BLaER1 (cell line): ENCODE data around the gene MAML1.

Source experiments
- H3K27ac ChIP-seq: shearing (Covaris generic); formaldehyde crosslinking; 2 replicates; pipeline ENCODE4 v1.8.1; 2022
- H3K27me3 ChIP-seq: shearing (Covaris generic); formaldehyde crosslinking; 2 replicates; pipeline ENCODE4 v1.8.1; 2022
- H3K36me3 ChIP-seq: shearing (Covaris generic); formaldehyde crosslinking; 2 replicates; pipeline ENCODE4 v1.8.1; 2022
- H3K4me1 ChIP-seq: shearing (Covaris generic); formaldehyde crosslinking; 2 replicates; pipeline ENCODE4 v1.8.1; 2022
- H3K4me2 ChIP-seq: shearing (Covaris generic); formaldehyde crosslinking; 2 replicates; pipeline ENCODE4 v1.8.1; 2022
- H3K4me3 ChIP-seq: shearing (Covaris generic); formaldehyde crosslinking; 2 replicates; pipeline ENCODE4 v1.8.1; 2022
- H3K9ac ChIP-seq: shearing (Covaris generic); formaldehyde crosslinking; 2 replicates; pipeline ENCODE4 v1.8.1; 2022
- H3K9me3 ChIP-seq: shearing (Covaris generic); formaldehyde crosslinking; 2 replicates; pipeline ENCODE4 v1.8.1; 2022
- H4K20me1 ChIP-seq: shearing (Covaris generic); formaldehyde crosslinking; 2 replicates; pipeline ENCODE4 v1.8.1; 2022
- Cebpa-rat ChIP-seq: shearing (Covaris generic); IDR thresholded peaks from 2 replicates; pipeline ENCODE4 v1.8.1; 2022

The MAML1 gene

DNA sequence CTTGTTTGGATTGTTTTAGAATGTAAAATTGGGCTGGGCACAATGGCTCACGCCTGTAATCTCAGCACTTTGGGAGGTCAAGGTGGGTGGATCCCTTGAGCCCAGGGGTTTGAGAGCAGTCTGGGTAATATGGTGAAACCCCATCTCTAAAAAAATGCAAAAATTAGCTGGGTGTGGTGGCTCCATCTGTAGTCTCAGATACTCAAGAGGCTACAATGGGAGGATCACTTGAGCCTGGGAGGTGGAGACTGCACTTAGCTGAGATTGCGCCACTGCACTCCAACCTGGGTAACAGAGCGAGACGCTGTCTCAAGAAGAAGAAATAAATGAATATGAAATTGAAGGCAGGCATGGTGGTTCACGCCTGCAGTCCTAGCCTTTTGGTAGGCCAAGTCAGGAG is 21.3 kb downstream of the MAML1 start:
- no peak overlapping the region for H3K4me3 ChIP-seq

DNA sequence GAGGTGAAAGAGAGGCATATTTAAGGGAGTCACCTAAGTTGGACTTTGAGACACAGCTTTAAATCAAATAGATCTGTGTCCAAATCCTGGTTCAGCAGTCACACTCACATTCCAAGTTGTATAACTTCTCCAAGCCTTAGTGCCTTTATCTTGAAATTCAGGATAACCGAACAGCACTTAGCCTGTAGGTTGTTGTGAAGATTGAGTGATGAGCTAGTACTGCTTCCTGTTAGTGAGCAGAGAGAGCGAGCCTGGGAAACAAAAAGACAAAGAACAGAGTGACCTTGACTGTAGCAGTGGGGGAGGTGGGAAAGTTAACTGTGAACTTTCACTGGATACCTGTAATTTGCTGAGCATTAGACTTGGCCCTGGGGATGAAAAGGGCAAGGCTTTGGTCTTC is 22.4 kb downstream of the MAML1 start:
- H3K36me3 ChIP-seq, result peaks cover 39% of the 10 kb centered on the region
- no peaks in the 10 kb centered on the region; the same call in 1 of the 2 replicates for H3K9me3 ChIP-seq
- no peak overlapping the region for H3K9ac ChIP-seq
- peak overlapping the region; percentile 42; the same call in 1 of the 2 replicates for H3K4me2 ChIP-seq
- peak overlapping the region; percentile 26; the same call in 1 of the 2 replicates for H3K27ac ChIP-seq
- H3K4me1 ChIP-seq, result peaks cover 36% of the 10 kb centered on the region
- no peak for TF ChIP-seq Cebpa-rat
- H4K20me1 ChIP-seq, result peaks cover 98% of the 10 kb centered on the region
- no peak overlapping the region for H3K4me3 ChIP-seq
- no peaks in the 10 kb centered on the region for H3K27me3 ChIP-seq

More for the DNA sequence above, 21.3 kb downstream of the MAML1 start:
- H3K27me3 ChIP-seq, result no peaks in the 10 kb centered on the region
- H4K20me1 ChIP-seq, result peaks cover 98% of the 10 kb centered on the region
- no peaks in the 10 kb centered on the region; the same call in 1 of the 2 replicates for H3K9me3 ChIP-seq
- peaks cover 46% of the 10 kb centered on the region for H3K36me3 ChIP-seq
- peaks cover 43% of the 10 kb centered on the region for H3K4me1 ChIP-seq
- H3K27ac ChIP-seq, result no peak overlapping the region
- no peak for TF ChIP-seq Cebpa-rat
- H3K9ac ChIP-seq, result no peak overlapping the region
- H3K4me2 ChIP-seq, result peak overlapping the region; percentile 42

DNA sequence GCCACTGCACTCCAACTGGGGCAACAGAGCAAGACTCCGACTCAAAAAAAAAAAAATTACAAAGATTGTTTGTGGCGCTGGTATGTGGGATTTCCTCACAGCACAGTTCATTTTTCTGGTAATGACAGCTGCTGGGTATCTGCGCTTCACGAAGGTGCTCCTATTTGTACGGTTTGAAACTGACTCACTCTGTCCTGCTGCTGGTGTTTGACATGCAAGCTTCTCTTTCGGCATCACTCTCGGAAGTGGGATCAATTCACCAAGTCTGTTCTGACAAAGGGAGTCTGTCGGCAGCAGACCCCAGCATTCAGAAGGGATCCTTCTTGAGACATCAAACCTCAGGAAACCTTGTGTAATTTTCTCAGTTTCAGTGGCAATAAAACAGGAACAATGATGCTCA is 26.3 kb downstream of the MAML1 start:
- Histone ChIP-seq H3K9me3 (no peaks in the 10 kb centered on the region), H3K4me2 (no peak overlapping the region), H3K9ac (no peak overlapping the region), H3K4me3 (no peak overlapping the region), H3K27me3 (no peaks in the 10 kb centered on the region), H3K27ac (no peak overlapping the region), H3K36me3 (peaks cover 23% of the 10 kb centered on the region), H4K20me1 (peaks cover 100% of the 10 kb centered on the region), H3K4me1 (peaks cover 62% of the 10 kb centered on the region)
- no peak for TF ChIP-seq Cebpa-rat

DNA sequence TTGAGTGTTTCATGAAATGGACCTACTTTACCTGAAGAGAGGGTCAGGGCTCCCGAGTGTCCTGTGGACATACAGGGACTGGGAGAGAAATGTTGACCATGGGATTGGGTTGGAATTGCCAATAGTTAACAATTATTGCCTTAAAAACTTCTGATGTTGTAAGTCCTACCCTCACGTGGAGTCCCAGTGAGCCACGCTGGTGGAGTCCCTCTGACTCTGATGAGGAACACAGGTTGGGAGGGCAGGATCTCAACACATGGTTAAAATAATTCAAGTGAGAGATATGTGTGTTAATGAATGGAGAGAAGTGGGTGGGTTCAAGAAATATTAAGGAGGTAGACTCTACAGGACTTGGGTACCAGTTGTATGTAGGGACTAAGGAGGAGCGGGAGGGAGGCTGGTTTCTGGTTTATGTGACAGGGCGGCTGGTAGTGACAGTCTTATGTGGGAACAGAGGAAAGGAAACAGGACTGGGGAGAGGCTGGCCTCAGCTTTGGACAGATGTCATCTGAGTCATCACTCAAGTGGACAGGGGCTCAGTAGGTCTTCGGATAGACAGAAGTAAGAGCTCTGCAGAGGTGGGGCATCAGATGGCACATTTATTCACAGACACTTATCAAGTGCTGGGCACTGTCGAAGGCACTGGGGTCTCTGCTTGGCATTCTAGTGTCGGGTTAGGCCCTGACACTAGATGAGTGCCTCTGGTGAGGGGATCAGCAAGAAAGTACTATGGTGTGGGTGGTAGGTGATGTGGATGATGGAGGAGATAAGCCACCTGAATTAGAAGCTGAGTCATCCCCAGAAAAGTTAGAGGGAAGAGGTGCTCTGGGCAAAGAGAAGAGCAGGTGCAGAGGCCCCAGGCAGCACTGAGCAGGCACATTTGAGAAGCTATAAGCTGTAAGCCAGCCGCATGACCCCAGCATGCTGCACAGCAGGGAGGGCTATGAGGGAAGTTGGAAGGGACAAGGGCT is 27.2 kb downstream of the MAML1 start:
- Histone ChIP-seq H4K20me1 (peaks cover 100% of the 10 kb centered on the region), H3K36me3 (peaks cover 26% of the 10 kb centered on the region), H3K4me1 (peaks cover 53% of the 10 kb centered on the region), H3K4me2 (no peak overlapping the region), H3K27me3 (no peaks in the 10 kb centered on the region), H3K27ac (no peak overlapping the region), H3K4me3 (no peak overlapping the region), H3K9ac (peak overlapping the region; percentile 12; the same call in 1 of the 2 replicates), H3K9me3 (no peaks in the 10 kb centered on the region)
- TF ChIP-seq Cebpa-rat, result no peak

DNA sequence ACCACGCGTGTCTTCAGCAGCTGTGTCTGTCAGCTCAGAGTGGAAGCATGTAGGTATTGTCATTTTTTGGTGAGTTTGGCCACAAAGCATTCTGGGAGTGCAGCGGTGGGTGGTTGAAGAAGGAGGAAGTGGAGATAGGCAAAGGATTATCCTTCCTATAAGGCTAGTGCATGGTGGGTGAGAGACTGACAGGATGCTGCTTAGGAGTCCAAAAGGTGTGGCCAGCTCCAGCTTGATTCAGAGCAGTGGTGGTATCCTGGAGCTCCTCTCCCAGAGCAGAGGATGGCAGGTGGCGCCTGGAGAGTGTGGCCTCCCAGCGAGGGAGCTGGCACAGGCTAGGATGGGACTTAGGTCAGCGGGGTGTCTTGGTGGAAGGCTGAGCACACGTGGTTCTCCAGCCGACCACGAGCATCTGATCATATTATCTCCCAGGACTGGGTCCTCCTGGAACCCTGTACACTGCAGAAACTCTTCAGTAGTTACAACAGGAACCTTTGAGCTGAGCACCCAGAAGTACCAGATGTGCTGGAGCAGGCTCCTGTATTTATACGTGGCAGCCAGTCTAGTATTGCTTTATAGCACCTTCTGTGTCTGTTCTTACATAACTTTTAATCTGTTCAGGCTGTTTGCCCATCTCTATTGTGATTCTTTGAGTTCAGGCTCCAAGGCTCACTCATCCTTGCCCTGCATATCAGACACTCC is 29.6 kb downstream of the MAML1 start:
- peaks cover 36% of the 10 kb centered on the region for H3K4me1 ChIP-seq
- peak overlapping the region; percentile 56 for H3K4me2 ChIP-seq
- no peak overlapping the region for H3K4me3 ChIP-seq
- H3K9ac ChIP-seq, result no peak overlapping the region; the same call in 1 of the 2 replicates
- H3K36me3 ChIP-seq, result peaks cover 49% of the 10 kb centered on the region
- peaks cover 100% of the 10 kb centered on the region for H4K20me1 ChIP-seq
- no peaks in the 10 kb centered on the region for H3K9me3 ChIP-seq
- TF ChIP-seq Cebpa-rat, result no peak
- H3K27ac ChIP-seq, result peak overlapping the region; percentile 26; the same call in 1 of the 2 replicates
- no peaks in the 10 kb centered on the region for H3K27me3 ChIP-seq

DNA sequence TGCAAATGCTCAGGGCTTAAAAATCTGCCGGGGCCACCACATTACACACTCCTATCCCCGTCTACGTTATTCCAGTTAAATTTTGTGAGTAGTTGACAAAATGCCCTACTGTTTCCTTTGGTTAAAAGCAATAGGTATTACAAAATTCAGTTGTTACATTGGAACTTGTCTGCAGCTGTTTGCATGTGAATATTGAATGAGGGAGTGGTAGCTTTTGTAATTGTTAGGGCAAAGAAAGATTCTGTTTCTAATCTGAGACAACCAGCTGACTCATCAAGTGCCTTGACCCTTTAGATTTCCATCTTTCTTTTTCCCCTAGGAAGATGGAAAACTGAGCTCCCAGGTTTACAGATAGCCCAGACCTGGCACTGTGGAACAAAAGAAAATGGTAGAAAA is 30.2 kb downstream of the MAML1 start:
- Histone ChIP-seq H4K20me1 (peaks cover 100% of the 10 kb centered on the region), H3K36me3 (peaks cover 55% of the 10 kb centered on the region), H3K9ac (no peak overlapping the region), H3K4me1 (peaks cover 36% of the 10 kb centered on the region), H3K4me3 (no peak overlapping the region), H3K27me3 (no peaks in the 10 kb centered on the region), H3K9me3 (no peaks in the 10 kb centered on the region), H3K27ac (no peak overlapping the region), H3K4me2 (no peak overlapping the region)
- TF ChIP-seq Cebpa-rat, result no peak

DNA sequence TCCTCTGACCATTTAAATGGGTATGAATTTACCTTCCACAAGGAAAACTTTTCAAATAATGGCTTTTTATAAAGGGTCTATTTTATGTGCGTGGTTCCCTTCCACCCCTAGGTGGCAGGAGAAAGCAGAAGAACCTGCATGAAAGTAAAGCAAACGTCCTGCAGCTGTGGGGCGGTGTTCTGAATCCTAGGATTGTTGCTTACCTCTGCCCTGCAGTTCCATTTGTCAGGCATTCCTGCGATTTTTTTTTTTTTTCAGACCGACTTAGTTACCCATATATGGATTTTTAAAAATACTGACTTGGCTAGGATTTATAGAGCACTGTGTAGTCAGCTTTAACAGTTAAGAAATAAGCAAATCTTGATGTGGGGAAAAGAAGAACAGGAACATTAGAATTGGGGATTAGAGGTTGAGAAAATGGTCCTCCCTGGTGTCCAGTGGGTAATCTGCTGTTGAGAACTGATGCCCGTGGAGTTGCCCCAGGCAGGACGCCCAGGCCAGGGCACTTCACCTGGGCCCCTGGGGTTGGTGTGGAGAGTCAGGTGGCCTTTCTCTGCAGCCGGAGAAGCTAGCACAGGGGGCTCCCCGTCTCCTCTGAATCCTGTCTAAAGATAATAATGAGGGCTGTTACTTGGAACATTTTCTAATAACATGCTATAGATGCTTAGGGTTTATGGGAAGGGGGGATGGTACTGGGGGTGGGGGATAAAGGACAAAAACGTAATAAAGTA is 30.8 kb downstream of the MAML1 start:
- H3K36me3 ChIP-seq, result peaks cover 58% of the 10 kb centered on the region
- H3K4me3 ChIP-seq, result no peak overlapping the region
- no peak for TF ChIP-seq Cebpa-rat
- no peak overlapping the region for H3K4me2 ChIP-seq
- no peaks in the 10 kb centered on the region for H3K27me3 ChIP-seq
- no peak overlapping the region for H3K27ac ChIP-seq
- peaks cover 36% of the 10 kb centered on the region for H3K4me1 ChIP-seq
- H3K9me3 ChIP-seq, result no peaks in the 10 kb centered on the region
- H3K9ac ChIP-seq, result no peak overlapping the region
- peaks cover 100% of the 10 kb centered on the region for H4K20me1 ChIP-seq

DNA sequence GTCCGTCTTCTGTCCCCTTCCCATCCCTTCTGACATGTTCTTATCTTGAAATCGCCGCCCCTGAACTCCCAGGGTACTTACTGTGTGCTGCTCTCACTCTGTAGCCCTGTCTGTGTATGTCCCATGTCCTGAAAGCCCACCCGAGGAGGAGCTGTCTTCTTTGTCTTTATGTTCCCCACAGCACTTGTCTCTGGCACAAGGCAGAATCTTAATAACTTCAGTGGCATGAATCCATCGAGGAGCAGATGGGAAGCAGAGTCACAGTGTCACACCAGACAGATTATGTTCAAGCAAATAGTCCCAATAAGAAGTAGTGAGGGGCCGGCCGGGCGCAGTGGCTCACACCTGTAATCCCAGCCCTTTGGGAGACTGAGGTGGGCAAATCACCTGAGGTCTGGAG is 31.4 kb downstream of the MAML1 start:
- Histone ChIP-seq H3K4me3 (no peak overlapping the region), H4K20me1 (peaks cover 100% of the 10 kb centered on the region), H3K27me3 (no peaks in the 10 kb centered on the region), H3K36me3 (peaks cover 58% of the 10 kb centered on the region), H3K27ac (no peak overlapping the region), H3K9me3 (no peaks in the 10 kb centered on the region), H3K4me2 (no peak overlapping the region), H3K9ac (no peak overlapping the region), H3K4me1 (peaks cover 36% of the 10 kb centered on the region)
- no peak for TF ChIP-seq Cebpa-rat

DNA sequence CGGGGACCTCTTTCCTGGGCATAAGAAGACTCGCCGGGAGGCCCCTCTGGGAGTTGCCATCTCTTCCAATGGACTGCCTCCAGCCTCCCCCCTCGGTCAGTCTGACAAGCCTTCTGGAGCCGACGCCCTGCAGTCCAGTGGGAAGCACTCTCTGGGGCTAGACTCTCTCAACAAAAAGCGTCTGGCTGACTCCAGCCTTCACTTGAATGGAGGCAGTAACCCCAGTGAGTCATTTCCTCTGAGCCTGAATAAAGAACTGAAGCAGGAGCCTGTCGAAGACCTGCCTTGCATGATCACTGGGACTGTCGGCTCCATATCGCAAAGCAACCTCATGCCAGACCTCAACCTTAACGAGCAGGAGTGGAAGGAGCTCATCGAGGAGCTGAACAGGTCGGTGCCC is 32.8 kb downstream of the MAML1 start:
- Histone ChIP-seq H4K20me1 (peaks cover 100% of the 10 kb centered on the region), H3K4me1 (peaks cover 29% of the 10 kb centered on the region)

More for the DNA sequence above, 32.8 kb downstream of the MAML1 start:
- no peak overlapping the region for H3K4me3 ChIP-seq
- H3K27ac ChIP-seq, result no peak overlapping the region
- H3K4me2 ChIP-seq, result no peak overlapping the region
- no peak overlapping the region for H3K9ac ChIP-seq
- no peaks in the 10 kb centered on the region for H3K27me3 ChIP-seq
- no peak for TF ChIP-seq Cebpa-rat
- peaks cover 69% of the 10 kb centered on the region for H3K36me3 ChIP-seq
- no peaks in the 10 kb centered on the region for H3K9me3 ChIP-seq
